IPS DF 4.7 (cell line): ENCODE measurements around the gene SRPK2.

Experiments used
- DNase-seq: peaks from one replicate; pipeline ENCODE4 v3.0.0-alpha.2; 2013; ENCODE audit warnings: low spot score; ENCODE audit errors: extremely low read depth

Gene SRPK2

DNA sequence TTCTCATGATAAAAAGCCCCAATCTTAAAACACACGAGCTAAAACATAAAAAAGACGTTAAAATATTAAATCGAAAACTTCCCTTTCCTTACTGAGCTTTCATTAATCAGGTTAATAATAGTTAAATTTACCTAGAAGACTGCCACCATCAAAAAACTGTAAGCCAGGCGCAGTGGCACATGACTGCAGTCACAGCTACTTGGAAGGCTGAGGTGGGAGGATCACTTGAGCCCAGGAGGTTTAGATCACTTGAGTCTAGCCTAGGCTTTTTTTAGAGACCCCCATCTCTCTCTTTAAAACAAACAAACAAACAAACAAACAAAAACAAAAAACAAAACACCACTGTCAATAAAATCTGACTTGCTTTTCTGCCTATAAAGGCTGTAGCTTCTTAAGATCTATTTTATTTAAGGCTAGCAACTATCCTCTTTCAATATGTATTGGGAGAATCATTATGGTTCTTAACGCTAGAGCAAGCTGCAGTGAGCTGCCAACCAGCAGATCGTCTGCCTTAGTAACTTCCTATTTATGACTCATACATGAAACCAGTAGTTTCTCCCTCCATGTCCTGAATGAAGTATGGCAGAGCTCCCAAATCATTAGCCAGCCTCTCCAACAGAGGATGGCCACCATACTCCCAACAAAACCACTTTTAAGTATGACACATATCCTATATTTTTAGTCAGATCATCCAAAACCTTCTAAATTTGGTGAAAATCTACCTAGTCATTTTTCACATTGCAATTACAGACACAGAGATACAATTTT lies 163.7 kb downstream of the SRPK2 start:
- DNase-seq: no peak

DNA sequence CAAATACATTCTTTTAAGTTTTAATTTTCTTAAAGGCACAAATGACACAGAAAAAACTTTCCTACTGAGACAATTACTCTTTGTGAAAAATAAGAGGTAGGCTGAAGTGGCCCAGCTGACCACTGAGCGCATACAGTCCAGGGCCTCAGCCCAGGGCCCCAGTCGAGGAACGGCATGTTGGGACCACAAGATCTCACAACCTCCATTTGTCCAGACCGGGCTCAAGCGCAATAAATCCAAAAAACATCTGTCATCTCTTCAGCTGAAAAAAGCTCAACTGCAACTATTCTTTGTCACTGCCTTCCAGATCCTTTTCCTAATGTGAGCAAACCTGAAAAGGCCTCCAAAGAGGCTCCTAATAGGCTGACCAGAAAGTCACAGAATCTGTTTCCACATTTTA lies 165.8 kb downstream of the SRPK2 start:
- DNase-seq: no peak

GRCh38 chr7:105219771-105220160 lies 169.0 kb downstream of the SRPK2 start:
- no peak for DNase-seq

GRCh38 chr7:105218939-105219770 lies 169.6 kb downstream of the SRPK2 start:
- no peak for DNase-seq

GRCh38 chr7:105218215-105218614 lies 170.5 kb downstream of the SRPK2 start:
- no peak for DNase-seq

DNA sequence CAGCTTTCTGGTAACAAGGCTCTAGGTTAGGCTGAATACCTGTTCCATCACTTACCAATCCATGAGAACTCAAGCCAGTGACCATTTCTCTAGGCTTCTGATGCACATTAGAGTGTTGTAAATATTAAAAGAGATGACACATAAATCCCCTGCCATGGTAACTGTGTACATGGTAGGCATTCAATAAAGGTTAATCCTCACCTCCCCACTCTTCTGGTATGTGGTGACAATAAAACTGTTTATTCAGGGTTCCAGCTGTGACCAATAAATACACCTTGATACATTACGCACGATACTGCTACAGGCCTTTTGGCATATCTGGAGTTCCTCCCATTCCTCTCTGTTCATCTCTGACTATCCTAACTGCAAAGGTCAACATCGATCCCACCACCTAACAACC lies 171.9 kb downstream of the SRPK2 start:
- no peak for DNase-seq

GRCh38 chr7:105215821-105216220 lies 172.9 kb downstream of the SRPK2 start:
- DNase-seq: no peak

DNA sequence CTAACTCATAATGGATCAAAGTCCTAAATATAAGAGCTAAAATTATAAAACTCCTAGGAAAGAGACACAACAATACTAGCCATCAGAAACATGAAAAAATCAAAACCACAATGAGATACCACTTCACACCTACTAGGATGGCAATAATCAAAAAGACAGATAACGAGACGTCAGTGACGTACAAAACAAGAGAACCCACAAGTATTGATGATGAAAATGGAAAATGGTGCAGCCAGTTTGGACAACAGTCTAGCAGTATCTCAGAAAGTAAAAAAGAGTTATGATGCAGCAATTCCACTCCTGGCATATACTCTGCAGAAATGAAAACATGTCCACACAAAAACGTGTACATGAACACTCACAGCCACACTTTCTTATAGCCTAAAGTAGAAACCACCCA lies 173.5 kb downstream of the SRPK2 start:
- no peak for DNase-seq

DNA sequence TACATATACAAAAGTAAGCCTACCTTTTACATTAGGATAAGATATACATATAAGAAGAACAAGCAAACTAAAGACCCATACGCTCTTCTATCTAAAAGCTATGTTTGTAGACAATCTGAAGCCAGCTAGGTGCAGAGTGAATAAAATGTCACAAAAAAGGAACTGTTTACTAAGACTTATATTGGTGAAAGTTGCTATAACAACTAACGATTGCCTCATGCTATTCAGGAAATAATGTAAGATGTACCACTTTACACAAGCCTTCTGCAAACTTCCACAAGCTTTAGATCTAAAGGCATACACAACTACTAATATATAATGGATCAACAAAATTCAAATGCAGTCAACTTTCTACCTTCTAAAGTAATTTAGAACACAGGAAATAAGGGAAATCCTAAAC lies 175.1 kb downstream of the SRPK2 start:
- no peak for DNase-seq

- no peak for DNase-seq
Observed at GRCh38 chr7:105212212-105212611, 176.5 kb downstream of the SRPK2 start.

GRCh38 chr7:105210721-105211205 lies 178.0 kb downstream of the SRPK2 start:
- no peak for DNase-seq

DNA sequence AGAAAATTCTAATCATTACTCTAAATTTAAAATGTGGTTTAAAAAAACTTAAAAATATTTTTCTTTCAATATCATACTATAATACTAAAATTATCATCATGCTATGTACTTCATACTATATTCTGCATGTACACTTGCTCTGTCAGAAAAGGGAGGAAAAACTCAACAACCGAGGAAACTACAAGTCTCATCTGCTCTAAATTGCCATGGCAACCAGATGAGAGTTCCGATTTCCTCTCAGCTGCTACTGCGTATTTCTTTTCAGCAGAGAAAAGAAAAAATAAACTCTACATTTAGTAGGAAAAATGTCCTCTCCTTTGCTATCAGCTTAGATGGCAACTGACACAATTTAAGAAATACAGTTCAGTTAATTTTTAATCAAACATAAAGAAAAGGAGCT lies 178.9 kb downstream of the SRPK2 start:
- no peak for DNase-seq

DNA sequence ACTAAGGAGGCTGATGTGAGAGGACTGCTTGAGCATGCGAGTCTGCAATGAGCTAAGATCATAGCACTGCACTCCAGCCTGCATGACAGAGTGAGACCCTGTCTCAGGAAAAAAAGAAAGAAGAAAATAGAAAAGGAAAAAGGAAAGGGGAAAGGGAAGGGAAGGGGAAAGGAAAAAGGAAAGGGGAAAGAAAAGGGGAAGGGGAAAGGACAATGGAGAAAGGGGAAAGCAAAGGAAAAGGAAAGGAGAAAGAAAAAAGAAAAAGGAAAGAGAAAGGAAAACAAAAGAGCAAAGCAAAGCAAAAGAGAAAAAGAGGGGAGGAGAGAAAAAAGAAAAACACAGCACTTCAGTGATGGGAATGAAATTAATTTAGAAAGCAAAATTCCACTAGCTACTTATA lies 179.3 kb downstream of the SRPK2 start:
- DNase-seq: no peak

DNA sequence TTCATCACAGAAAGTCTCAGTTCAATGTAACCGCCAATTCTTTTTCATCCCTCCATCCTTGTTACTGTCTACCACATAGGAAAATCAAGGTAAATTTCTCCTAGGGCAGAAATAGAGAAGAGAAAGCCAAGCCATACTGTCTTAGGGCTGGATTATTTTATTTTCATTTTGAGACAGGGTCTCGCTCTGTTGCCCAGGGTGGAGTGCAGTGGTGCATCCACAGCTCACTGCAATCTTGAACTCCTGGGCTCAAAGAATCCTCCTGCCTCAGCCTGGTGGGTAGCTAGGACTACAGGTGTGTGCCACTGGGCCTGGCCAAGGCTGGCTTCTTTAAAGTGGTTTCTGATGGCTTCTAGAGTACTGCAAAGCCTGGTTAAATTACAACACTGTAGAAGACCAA lies 181.7 kb downstream of the SRPK2 start:
- DNase-seq: no peak

- DNase-seq: no peak
Observed at GRCh38 chr7:105205592-105206237, 183.0 kb downstream of the SRPK2 start.

DNA sequence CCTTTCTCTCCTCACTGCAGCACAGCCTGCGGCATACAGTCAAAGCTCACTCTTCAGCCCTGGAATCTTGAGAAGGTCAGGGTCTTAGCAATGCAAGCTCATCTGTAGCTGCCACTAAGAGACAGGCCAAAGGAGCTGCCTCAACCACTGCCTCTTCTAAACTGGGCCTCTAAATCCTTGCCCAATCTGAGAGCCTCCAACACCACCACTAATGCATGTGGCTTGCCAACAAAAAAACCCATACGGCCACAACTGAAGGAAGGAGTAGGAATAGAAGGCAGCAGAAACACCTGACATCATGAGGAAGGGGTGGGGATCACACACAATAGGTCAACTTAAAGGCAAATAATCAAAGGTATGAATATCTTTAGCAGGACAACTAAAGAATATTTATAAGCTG lies 183.8 kb downstream of the SRPK2 start:
- DNase-seq: no peak

- no peak for DNase-seq
Observed at GRCh38 chr7:105204520-105204919, 184.2 kb downstream of the SRPK2 start.

- no peak for DNase-seq
Observed at GRCh38 chr7:105202616-105203015, 186.1 kb downstream of the SRPK2 start.

DNA sequence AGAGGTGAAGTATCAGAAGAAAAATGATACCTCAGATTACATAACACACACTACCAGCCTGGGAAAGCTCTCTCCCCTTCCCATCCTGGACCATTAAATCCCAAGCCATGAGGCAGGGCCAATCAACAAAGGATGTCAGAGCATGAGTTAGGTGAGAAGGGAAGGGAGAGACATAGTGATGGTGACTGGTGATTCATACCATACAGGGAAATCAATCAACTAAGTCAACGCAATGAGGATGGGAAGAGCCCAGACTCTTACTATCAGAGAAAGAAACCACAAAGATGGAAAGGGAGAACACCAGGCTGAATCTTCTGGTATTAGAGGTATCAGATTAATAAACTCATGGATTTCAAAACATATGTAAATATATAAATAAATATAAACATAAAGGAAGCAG lies 189.3 kb downstream of the SRPK2 start:
- no peak for DNase-seq

DNA sequence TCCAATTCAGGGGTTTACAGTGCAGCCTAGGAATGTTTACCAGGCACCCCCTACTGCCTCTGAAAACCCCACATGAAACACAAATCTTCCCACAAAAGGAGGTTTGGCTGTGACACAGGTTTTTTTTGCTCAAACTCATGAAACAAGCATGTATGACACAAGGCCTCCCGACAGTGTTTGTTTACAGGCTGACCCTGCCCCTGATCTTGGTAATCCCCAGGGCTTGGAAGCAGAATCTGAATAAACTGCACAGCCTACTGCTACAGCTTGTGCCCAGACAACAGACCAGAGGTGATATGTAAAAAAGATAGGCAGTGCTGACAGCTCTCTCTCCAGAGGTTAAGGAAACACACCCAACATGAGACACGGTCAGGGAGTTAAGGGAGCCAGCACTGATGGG lies 190.5 kb downstream of the SRPK2 start:
- DNase-seq: no peak

GRCh38 chr7:105196473-105196872 lies 192.2 kb downstream of the SRPK2 start:
- DNase-seq: no peak

GRCh38 chr7:105195891-105196290 lies 192.8 kb downstream of the SRPK2 start:
- no peak for DNase-seq
